GM12878 (cell line): ENCODE results near the gene PBRM1. TPM values are rescaled to one million over a fixed set of nuclear protein-coding genes. Genes with fewer than 3 reads are reported as not detected.

Source experiments
- ATAC-seq: fragments of 200-7000 bp; cut with Tn5 transposase; 3 replicates; pipeline ENCODE4 v1.9.1; 2020; ENCODE audit warnings: mild to moderate bottlenecking, moderate library complexity
- BruUV-seq: library from RNA; stranded (reverse); fragments of 400-500 nt; replicated peaks from 2 replicates; lab custom pipeline; 2021; lab: Mats Ljungman, UMichigan
- CTCF ChIA-PET: fragments of 300-600 bp; sonication (Branson Sonifier 250); formaldehyde crosslinking; extraction: SDS; loops from one replicate; lab custom pipeline; 2021; ENCODE audit warnings: inconsistent platforms; lab: Yijun Ruan, JAX
- POLR2A ChIA-PET: fragments of 350-600 bp; formaldehyde crosslinking; extraction: SDS; loops from one replicate; lab custom pipeline; 2021; ENCODE audit warnings: inconsistent platforms; lab: Charles Lee
- RAD21 ChIA-PET: fragments of 300-600 bp; sonication (Branson Sonifier 250); formaldehyde crosslinking; loops from one replicate; lab custom pipeline; 2023; ENCODE audit warnings: antibody characterized with exemption; ENCODE audit not compliant: unreplicated experiment; lab: Charles Lee
- SMC1A ChIA-PET: fragments of 300-600 bp; sonication (Branson Sonifier 250); formaldehyde crosslinking; loops from one replicate; lab custom pipeline; 2023; ENCODE audit not compliant: unreplicated experiment, uncharacterized antibody; lab: Charles Lee
- DNase-seq: peaks from one replicate; pipeline ENCODE4 v3.0.0-alpha.2; 2011; ENCODE audit warnings: low read depth, low spot score
- FAIRE-seq: peaks from 3 replicates; lab custom pipeline; 2011; peaks lifted over from hg19 to GRCh38; lab: Jason Lieb, UNC
- H2AFZ ChIP-seq: 2 replicates; pipeline ENCODE4 v1.6.0; 2011; ENCODE audit warnings: low read depth, low read length, control low read depth; ENCODE audit not compliant: control insufficient read depth
- H3K27ac ChIP-seq: 2 replicates; pipeline ENCODE4 v1.5.1; 2011; ENCODE audit warnings: control low read depth; ENCODE audit not compliant: control insufficient read depth, insufficient read depth
- H3K27me3 ChIP-seq, 2 experiments: replicated peaks in 1 of 2; 2 replicates each; pipeline versions ENCODE4 v1.6.0 to v1.6.1; 2011; ENCODE audit warnings: low read length in 1 of 2; ENCODE audit not compliant: control insufficient read depth in 2 of 2, insufficient read depth in 2 of 2
- H3K36me3 ChIP-seq, 2 experiments: 2 replicates each; pipeline ENCODE4 v1.5.1; 2011; ENCODE audit warnings: low read length in 1 of 2; ENCODE audit not compliant: control insufficient read depth in 2 of 2, insufficient read depth in 2 of 2
- H3K4me1 ChIP-seq: 2 replicates; pipeline ENCODE4 v1.6.1; 2011; ENCODE audit warnings: mild to moderate bottlenecking, low read length, moderate library complexity, mixed read lengths; ENCODE audit not compliant: control insufficient read depth, insufficient read depth
- H3K4me2 ChIP-seq: 2 replicates; pipeline ENCODE4 v1.6.0; 2011; ENCODE audit warnings: control low read depth; ENCODE audit not compliant: control insufficient read depth, insufficient read depth
- H3K4me3 ChIP-seq: fragments of 200-600 bp; sonication (generic); 2 replicates; pipeline ENCODE4 v1.5.1; 2016
- H3K79me2 ChIP-seq: 2 replicates; pipeline ENCODE4 v1.6.0; 2011; ENCODE audit warnings: low read length; ENCODE audit not compliant: control insufficient read depth, insufficient read depth
- H3K9ac ChIP-seq: 2 replicates; pipeline ENCODE4 v1.8.0; 2011; ENCODE audit warnings: low read length, control low read depth, mixed read lengths; ENCODE audit not compliant: control insufficient read depth, insufficient read depth
- H3K9me3 ChIP-seq: replicated peaks from 3 replicates; pipeline ENCODE4 v1.5.1; 2011; ENCODE audit warnings: mild to moderate bottlenecking, low read length; ENCODE audit not compliant: control insufficient read depth, insufficient read depth
- H4K20me1 ChIP-seq: 2 replicates; pipeline ENCODE4 v1.6.0; 2011; ENCODE audit not compliant: control insufficient read depth, insufficient read depth
- BCL3 ChIP-seq: IDR thresholded peaks from 2 replicates; pipeline ENCODE4 v1.6.1; 2011; ENCODE audit warnings: borderline replicate concordance, low read depth, mild to moderate bottlenecking, moderate library complexity, low read length; ENCODE audit not compliant: insufficient read depth, poor library complexity, severe bottlenecking
- CEBPB ChIP-seq, 2 experiments: fragments of 150-350 bp in 1 of 2; IDR thresholded peaks; 2 replicates each; pipeline ENCODE4 v1.6.1; 2012 to 2014; ENCODE audit warnings: low read depth in 2 of 2, low read length in 2 of 2, borderline replicate concordance in 1 of 2, inconsistent platforms in 1 of 2
- EED ChIP-seq: sonication (generic); IDR thresholded peaks from 2 replicates; pipeline ENCODE4 v1.6.1; 2016; ENCODE audit warnings: antibody characterized with exemption, low read depth
- EZH2 ChIP-seq: IDR thresholded peaks from 2 replicates; pipeline ENCODE4 v1.6.1; 2012; ENCODE audit warnings: low read depth, mild to moderate bottlenecking, control low read depth, inconsistent platforms, low read length, borderline replicate concordance; ENCODE audit not compliant: control insufficient read depth
- GABPA ChIP-seq: IDR thresholded peaks from 2 replicates; pipeline ENCODE4 v1.6.1; 2014; ENCODE audit warnings: antibody characterized with exemption, low read depth, mild to moderate bottlenecking, inconsistent platforms
- HDAC2 ChIP-seq: fragments of 200-600 bp; sonication (generic); IDR thresholded peaks from 2 replicates; pipeline ENCODE4 v1.6.1; 2017
- HSF1 ChIP-seq: fragments of 150-350 bp; IDR thresholded peaks from 2 replicates; pipeline ENCODE4 v1.6.1; 2014; ENCODE audit warnings: mild to moderate bottlenecking, low read depth, low read length
- NFYA ChIP-seq: IDR thresholded peaks from 2 replicates; pipeline ENCODE4 v1.6.1; 2011; ENCODE audit warnings: low read depth, mild to moderate bottlenecking, low read length, improper control_type of control experiment, borderline replicate concordance
- POLR2AphosphoS2 ChIP-seq: IDR thresholded peaks from 2 replicates; pipeline ENCODE4 v1.6.1; 2011; ENCODE audit warnings: low read depth, mild to moderate bottlenecking, low read length, improper control_type of control experiment, moderate library complexity
- SP1 ChIP-seq: IDR thresholded peaks from one replicate; pipeline ENCODE4 v1.6.1; 2011; ENCODE audit warnings: low read depth, low read length
- STAT1 ChIP-seq: fragments of 450-650 bp; conservative IDR thresholded peaks from 2 replicates; pipeline ENCODE4 v1.6.1; 2014; ENCODE audit warnings: antibody characterized with exemption, mild to moderate bottlenecking
- ZNF274 ChIP-seq: IDR thresholded peaks from one replicate; pipeline ENCODE4 v1.8.0; 2011; ENCODE audit not compliant: insufficient read length, insufficient read depth
- WGBS: methylation state at CpG from one replicate; pipeline ENCODE4 v1.1.6; 2016; ENCODE audit warnings: low lambda C conversion rate; ENCODE audit not compliant: insufficient replicate concordance, insufficient coverage; ENCODE audit errors: missing lambda C conversion rate; 5-methylcytosine and 5-hydroxymethylcytosine counted together
- in situ Hi-C: fragments of 300-500 bp; cut with MboI; formaldehyde crosslinking; loops from 9 replicates; pipeline ENCODE4 v1.14.3; 2018; ENCODE audit warnings: mixed read lengths
- intact Hi-C: fragments of 100-400 bp; cut with micrococcal nuclease; formaldehyde crosslinking; loops from one replicate; pipeline ENCODE4 v1.14.2; 2022; ENCODE audit not compliant: unreplicated experiment
- polyA plus RNA-seq, 11 experiments: library from polyadenylated mRNA; depleted of rRNA in 4 of 11; unstranded in 6 of 11; stranded (reverse) in 5 of 11; fragments of >200 nt; fragmentation: Nextera tagmentation in 4 of 11; fragmentation: Illumina TruSeq in 1 of 11; extraction: Ambion mirVana in 4 of 11; extraction: Trizol in 1 of 11; gene quantifications; 1 replicate in 1 of 11; 2 replicates in 10 of 11; pipeline versions ENCODE4 v1.2.1 to v1.2.3, GENCODE V29; 2011 to 2016; ENCODE audit warnings: inconsistent platforms in 2 of 11, missing spikeins in 2 of 11, low read depth in 1 of 11
- total RNA-seq, 4 experiments: library from RNA; depleted of rRNA in 3 of 4; stranded (reverse); fragments of >200 nt in 3 of 4; fragmentation: Illumina TruSeq in 1 of 4; extraction: Trizol in 1 of 4; gene quantifications; 2 replicates each; pipeline versions ENCODE4 v1.2.1 to v1.2.3, GENCODE V29; 2013 to 2021

PBRM1 gene
- total and polyA plus RNA-seq, 10 of the 15 experiments (the other 5 are each of a cell fraction or from before 2014, with no cell fraction given) = 8.9 to 88.9 (median 39.3) TPM

GRCh38 chr3:52693071-52693470, 7.4 kb upstream of the PBRM1 start:
- Histone ChIP-seq H4K20me1 (no peaks in the 10 kb centered on the region), H3K4me1 (peaks cover 42% of the 10 kb centered on the region), H3K9ac (no peak overlapping the region), H3K27ac (no peak overlapping the region), H3K27me3 (no peaks in the 10 kb centered on the region), H3K79me2 (peaks cover 29% of the 10 kb centered on the region), H3K36me3 (peaks cover 21 to 67% of the 10 kb centered on the region in 2 experiments), H3K4me2 (no peak overlapping the region), H2AFZ (no peak overlapping the region), H3K4me3 (no peak overlapping the region), H3K9me3 (no peaks in the 10 kb centered on the region)
- RAD21 ChIA-PET = no interaction called here
- ATAC-seq = no peak
- intact Hi-C loops = no loop called here
- TF ChIP-seq EED = no peak
- POLR2A ChIA-PET = interaction anchor here (0.6 to 1.4 kb wide), 4 partner anchors 13 to 79 kb away, joined by 3 to 4 read pairs (median 4); partner anchors contain the start of genes GLT8D1 and SPCS1
- FAIRE-seq = no peak
- CTCF ChIA-PET = interaction anchor here (0.8 to 1.6 kb wide), 2 partner anchors 42 to 106 kb away, joined by 3 to 5 read pairs; no protein-coding TSS in a partner anchor
- in situ Hi-C loops = no loop called here
- SMC1A ChIA-PET = interaction anchor here (0.6 to 1.7 kb wide), 5 partner anchors 13 to 291 kb away, joined by 3 to 5 read pairs (median 5); partner anchors contain the start of genes GLT8D1 and SPCS1
- DNase-seq = no peak
- no TSS peak for BruUV-seq

- POLR2A ChIA-PET = interaction anchor here (1.2 to 1.3 kb wide), 3 partner anchors 8 to 11 kb away, joined by 3 to 4 read pairs (median 4); no protein-coding TSS in a partner anchor
- Histone ChIP-seq H3K4me1 (peaks cover 28% of the 10 kb centered on the region), H3K4me2 (no peak overlapping the region; the same call in 1 of the 2 replicates), H3K9me3 (no peaks in the 10 kb centered on the region), H3K4me3 (no peak overlapping the region), H3K27me3 (no peaks in the 10 kb centered on the region), H3K9ac (no peak overlapping the region; the same call in 1 of the 2 replicates), H3K27ac (no peak overlapping the region; the same call in 1 of the 2 replicates), H3K36me3 (peaks cover 25 to 70% of the 10 kb centered on the region in 2 experiments), H2AFZ (no peak overlapping the region), H4K20me1 (no peaks in the 10 kb centered on the region), H3K79me2 (peaks cover 55% of the 10 kb centered on the region)
- SMC1A ChIA-PET = no interaction called here
- no peak for ATAC-seq
- 95% methylated on average over 2 of the region's 2 CpGs for WGBS
- no peak for DNase-seq
- CTCF ChIA-PET = interaction anchor here (1.1 to 1.6 kb wide), 3 partner anchors 10 to 49 kb away, joined by 3 to 4 read pairs (median 4); no protein-coding TSS in a partner anchor
- no peak for FAIRE-seq
- in situ Hi-C loops (no loop called here), intact Hi-C loops (no loop called here)
- RAD21 ChIA-PET = no interaction called here
- no peak for TF ChIP-seq POLR2AphosphoS2
- TF ChIP-seq HDAC2 = no peak
- TF ChIP-seq NFYA = no peak
- TF ChIP-seq SP1 = no peak
- no peak for TF ChIP-seq CEBPB (IDR thresholded peaks at IDR 0.05; ENCODE audit: borderline replicate concordance in 1 of 2, low read depth in 2 of 2, low read length in 2 of 2)
- TF ChIP-seq BCL3 = no peak
- TF ChIP-seq STAT1 = no peak
- TF ChIP-seq HSF1 = no peak
- TF ChIP-seq EZH2 = no peak
- no peak for TF ChIP-seq ZNF274
- TF ChIP-seq GABPA = no peak
- no TSS peak for BruUV-seq
Measured at GRCh38 chr3:52690560-52690959, 4.8 kb upstream of the PBRM1 start.
